GM12878 (cell line): ENCODE results near the gene RGS2. TPM values are rescaled to one million over a fixed set of nuclear protein-coding genes. Genes with fewer than 3 reads are reported as not detected.

Experiments
- ATAC-seq: fragments of 200-7000 bp; cut with Tn5 transposase; 3 replicates; pipeline ENCODE4 v1.9.1; 2020; ENCODE audit warnings: mild to moderate bottlenecking, moderate library complexity
- BruUV-seq: library from RNA; stranded (reverse); fragments of 400-500 nt; replicated peaks from 2 replicates; lab custom pipeline; 2021; lab: Mats Ljungman, UMichigan
- CTCF ChIA-PET: fragments of 300-600 bp; sonication (Branson Sonifier 250); formaldehyde crosslinking; extraction: SDS; loops from one replicate; lab custom pipeline; 2021; ENCODE audit warnings: inconsistent platforms; lab: Yijun Ruan, JAX
- POLR2A ChIA-PET: fragments of 350-600 bp; formaldehyde crosslinking; extraction: SDS; loops from one replicate; lab custom pipeline; 2021; ENCODE audit warnings: inconsistent platforms; lab: Charles Lee
- RAD21 ChIA-PET: fragments of 300-600 bp; sonication (Branson Sonifier 250); formaldehyde crosslinking; loops from one replicate; lab custom pipeline; 2023; ENCODE audit warnings: antibody characterized with exemption; ENCODE audit not compliant: unreplicated experiment; lab: Charles Lee
- SMC1A ChIA-PET: fragments of 300-600 bp; sonication (Branson Sonifier 250); formaldehyde crosslinking; loops from one replicate; lab custom pipeline; 2023; ENCODE audit not compliant: unreplicated experiment, uncharacterized antibody; lab: Charles Lee
- DNase-seq: peaks from one replicate; pipeline ENCODE4 v3.0.0-alpha.2; 2011; ENCODE audit warnings: low read depth, low spot score
- FAIRE-seq: peaks from 3 replicates; lab custom pipeline; 2011; peaks lifted over from hg19 to GRCh38; lab: Jason Lieb, UNC
- H2AFZ ChIP-seq: 2 replicates; pipeline ENCODE4 v1.6.0; 2011; ENCODE audit warnings: low read depth, low read length, control low read depth; ENCODE audit not compliant: control insufficient read depth
- H3K27ac ChIP-seq: 2 replicates; pipeline ENCODE4 v1.5.1; 2011; ENCODE audit warnings: control low read depth; ENCODE audit not compliant: control insufficient read depth, insufficient read depth
- H3K27me3 ChIP-seq, 2 experiments: replicated peaks in 1 of 2; 2 replicates each; pipeline versions ENCODE4 v1.6.0 to v1.6.1; 2011; ENCODE audit warnings: low read length in 1 of 2; ENCODE audit not compliant: control insufficient read depth in 2 of 2, insufficient read depth in 2 of 2
- H3K36me3 ChIP-seq, 2 experiments: 2 replicates each; pipeline ENCODE4 v1.5.1; 2011; ENCODE audit warnings: low read length in 1 of 2; ENCODE audit not compliant: control insufficient read depth in 2 of 2, insufficient read depth in 2 of 2
- H3K4me1 ChIP-seq: 2 replicates; pipeline ENCODE4 v1.6.1; 2011; ENCODE audit warnings: mild to moderate bottlenecking, low read length, moderate library complexity, mixed read lengths; ENCODE audit not compliant: control insufficient read depth, insufficient read depth
- H3K4me2 ChIP-seq: 2 replicates; pipeline ENCODE4 v1.6.0; 2011; ENCODE audit warnings: control low read depth; ENCODE audit not compliant: control insufficient read depth, insufficient read depth
- H3K4me3 ChIP-seq: fragments of 200-600 bp; sonication (generic); 2 replicates; pipeline ENCODE4 v1.5.1; 2016
- H3K79me2 ChIP-seq: 2 replicates; pipeline ENCODE4 v1.6.0; 2011; ENCODE audit warnings: low read length; ENCODE audit not compliant: control insufficient read depth, insufficient read depth
- H3K9ac ChIP-seq: 2 replicates; pipeline ENCODE4 v1.8.0; 2011; ENCODE audit warnings: low read length, control low read depth, mixed read lengths; ENCODE audit not compliant: control insufficient read depth, insufficient read depth
- H3K9me3 ChIP-seq: replicated peaks from 3 replicates; pipeline ENCODE4 v1.5.1; 2011; ENCODE audit warnings: mild to moderate bottlenecking, low read length; ENCODE audit not compliant: control insufficient read depth, insufficient read depth
- H4K20me1 ChIP-seq: 2 replicates; pipeline ENCODE4 v1.6.0; 2011; ENCODE audit not compliant: control insufficient read depth, insufficient read depth
- ASH2L ChIP-seq: fragments of 300-600, 200-600 bp; sonication (generic); IDR thresholded peaks from 2 replicates; pipeline ENCODE4 v1.6.1; 2017; ENCODE audit warnings: low read depth, mild to moderate bottlenecking, borderline replicate concordance
- BCLAF1 ChIP-seq: fragments of 450-650 bp; IDR thresholded peaks from 2 replicates; pipeline ENCODE4 v1.6.1; 2017; ENCODE audit warnings: antibody characterized with exemption, mild to moderate bottlenecking, moderate library complexity
- CBX3 ChIP-seq: fragments of 200-600 bp; sonication (generic); IDR thresholded peaks from 2 replicates; pipeline ENCODE4 v1.6.1; 2016; ENCODE audit warnings: low read depth, borderline replicate concordance
- CREM ChIP-seq: IDR thresholded peaks from 2 replicates; pipeline ENCODE4 v1.6.1; 2014; ENCODE audit warnings: antibody characterized with exemption, low read depth
- EP300 ChIP-seq, 2 experiments: fragments of 150-350 bp in 1 of 2; IDR thresholded peaks; 2 replicates each; pipeline ENCODE4 v1.6.1; 2011 to 2012; ENCODE audit warnings: low read depth in 2 of 2, low read length in 2 of 2, borderline replicate concordance in 1 of 2, improper control_type of control experiment in 1 of 2, inconsistent platforms in 1 of 2; ENCODE audit not compliant: control insufficient read depth in 1 of 2
- MEF2A ChIP-seq: IDR thresholded peaks from 2 replicates; pipeline ENCODE4 v1.6.1; 2011; ENCODE audit warnings: low read depth, mild to moderate bottlenecking, low read length, moderate library complexity; ENCODE audit not compliant: insufficient read depth
- PML ChIP-seq: IDR thresholded peaks from 2 replicates; pipeline ENCODE4 v1.6.1; 2012; ENCODE audit warnings: low read length, inconsistent platforms
- POLR2AphosphoS5 ChIP-seq: IDR thresholded peaks from 2 replicates; pipeline ENCODE4 v1.6.1; 2011; ENCODE audit warnings: mild to moderate bottlenecking, low read length, inconsistent platforms
- SMARCA5 ChIP-seq: fragments of 450-650 bp; IDR thresholded peaks from 2 replicates; pipeline ENCODE4 v1.6.1; 2017; ENCODE audit warnings: mild to moderate bottlenecking
- WGBS: methylation state at CpG from one replicate; pipeline ENCODE4 v1.1.6; 2016; ENCODE audit warnings: low lambda C conversion rate; ENCODE audit not compliant: insufficient replicate concordance, insufficient coverage; ENCODE audit errors: missing lambda C conversion rate; 5-methylcytosine and 5-hydroxymethylcytosine counted together
- in situ Hi-C: fragments of 300-500 bp; cut with MboI; formaldehyde crosslinking; loops from 9 replicates; pipeline ENCODE4 v1.14.3; 2018; ENCODE audit warnings: mixed read lengths
- intact Hi-C: fragments of 100-400 bp; cut with micrococcal nuclease; formaldehyde crosslinking; loops from one replicate; pipeline ENCODE4 v1.14.2; 2022; ENCODE audit not compliant: unreplicated experiment
- polyA plus RNA-seq, 11 experiments: library from polyadenylated mRNA; depleted of rRNA in 4 of 11; unstranded in 6 of 11; stranded (reverse) in 5 of 11; fragments of >200 nt; fragmentation: Nextera tagmentation in 4 of 11; fragmentation: Illumina TruSeq in 1 of 11; extraction: Ambion mirVana in 4 of 11; extraction: Trizol in 1 of 11; gene quantifications; 1 replicate in 1 of 11; 2 replicates in 10 of 11; pipeline versions ENCODE4 v1.2.1 to v1.2.3, GENCODE V29; 2011 to 2016; ENCODE audit warnings: inconsistent platforms in 2 of 11, missing spikeins in 2 of 11, low read depth in 1 of 11
- total RNA-seq, 4 experiments: library from RNA; depleted of rRNA in 3 of 4; stranded (reverse); fragments of >200 nt in 3 of 4; fragmentation: Illumina TruSeq in 1 of 4; extraction: Trizol in 1 of 4; gene quantifications; 2 replicates each; pipeline versions ENCODE4 v1.2.1 to v1.2.3, GENCODE V29; 2013 to 2021
- TF ChIP-seq, protein P1 (sequence below): IDR thresholded peaks from 2 replicates; pipeline ENCODE4 v1.6.1; 2012; ENCODE audit warnings: improper control_type of control experiment, low read depth, low read length; ENCODE audit not compliant: insufficient replicate concordance
- TF ChIP-seq, protein P2 (sequence below): fragments of 450-650 bp; IDR thresholded peaks from 2 replicates; pipeline ENCODE4 v1.6.1; 2016; ENCODE audit warnings: mild to moderate bottlenecking

Gene RGS2
- total and polyA plus RNA-seq, 10 of the 15 experiments (the other 5 are each of a cell fraction or from before 2014, with no cell fraction given): 0.27 to 2.3 (median 0.98) TPM

GRCh38 chr1:192807211-192808162 is 1.4 kb upstream of the RGS2 start:
- peak overlapping the region; percentile 52 for H3K4me2 ChIP-seq
- 0 out of 2 replicates have a peak overlapping the region, but pooled peaks have one; percentile 17 for H3K27ac ChIP-seq
- no TSS peak for BruUV-seq
- ChIA-PET SMC1A (interaction anchor here (0.6 to 13.8 kb wide), 40 partner anchors 8 to 332 kb away, joined by 3 to 114 read pairs (median 3); partner anchors contain the start of genes CDC73, RO60 and UCHL5), RAD21 (interaction anchor here (0.6 to 6.2 kb wide), 20 partner anchors 27 to 332 kb away, joined by 3 to 61 read pairs (median 4); partner anchors contain the start of genes CDC73 and UCHL5), CTCF (interaction anchor here (0.7 to 13.5 kb wide), 41 partner anchors 8 to 356 kb away, joined by 3 to 168 read pairs (median 4); partner anchors contain the start of gene CDC73), POLR2A (interaction anchor here (0.5 to 1.8 kb wide), 3 partner anchors 194 to 326 kb away, joined by 3 to 6 read pairs (median 5); no protein-coding TSS in a partner anchor)
- ATAC-seq: peak; percentile 49
- in situ Hi-C loops (loop anchor here (5.0 kb wide), 1 partner anchor 210 kb away; no protein-coding TSS in a partner anchor), intact Hi-C loops (loop anchor here (2.0 to 5.0 kb wide), 2 partner anchors 195 to 313 kb away; no protein-coding TSS in a partner anchor)
- peaks cover 0 to 5% of the 10 kb centered on the region in 2 experiments; a peak in 2 of 4 replicates for H3K27me3 ChIP-seq
- peaks cover 11% of the 10 kb centered on the region for H3K4me1 ChIP-seq
- no peaks in the 10 kb centered on the region for H3K36me3 ChIP-seq
- FAIRE-seq: no peak
- no peaks in the 10 kb centered on the region for H3K79me2 ChIP-seq
- peak overlapping the region; percentile 66 for H3K4me3 ChIP-seq
- H2AFZ ChIP-seq: peak overlapping the region; percentile 72
- under 1% methylated on average over 9 of the region's 9 CpGs for WGBS
- no peak overlapping the region for H3K9ac ChIP-seq
- no peaks in the 10 kb centered on the region for H3K9me3 ChIP-seq
- no peaks in the 10 kb centered on the region for H4K20me1 ChIP-seq
- DNase-seq: no peak
- TF ChIP-seq POLR2AphosphoS5: no peak
- TF ChIP-seq, protein P1, sequence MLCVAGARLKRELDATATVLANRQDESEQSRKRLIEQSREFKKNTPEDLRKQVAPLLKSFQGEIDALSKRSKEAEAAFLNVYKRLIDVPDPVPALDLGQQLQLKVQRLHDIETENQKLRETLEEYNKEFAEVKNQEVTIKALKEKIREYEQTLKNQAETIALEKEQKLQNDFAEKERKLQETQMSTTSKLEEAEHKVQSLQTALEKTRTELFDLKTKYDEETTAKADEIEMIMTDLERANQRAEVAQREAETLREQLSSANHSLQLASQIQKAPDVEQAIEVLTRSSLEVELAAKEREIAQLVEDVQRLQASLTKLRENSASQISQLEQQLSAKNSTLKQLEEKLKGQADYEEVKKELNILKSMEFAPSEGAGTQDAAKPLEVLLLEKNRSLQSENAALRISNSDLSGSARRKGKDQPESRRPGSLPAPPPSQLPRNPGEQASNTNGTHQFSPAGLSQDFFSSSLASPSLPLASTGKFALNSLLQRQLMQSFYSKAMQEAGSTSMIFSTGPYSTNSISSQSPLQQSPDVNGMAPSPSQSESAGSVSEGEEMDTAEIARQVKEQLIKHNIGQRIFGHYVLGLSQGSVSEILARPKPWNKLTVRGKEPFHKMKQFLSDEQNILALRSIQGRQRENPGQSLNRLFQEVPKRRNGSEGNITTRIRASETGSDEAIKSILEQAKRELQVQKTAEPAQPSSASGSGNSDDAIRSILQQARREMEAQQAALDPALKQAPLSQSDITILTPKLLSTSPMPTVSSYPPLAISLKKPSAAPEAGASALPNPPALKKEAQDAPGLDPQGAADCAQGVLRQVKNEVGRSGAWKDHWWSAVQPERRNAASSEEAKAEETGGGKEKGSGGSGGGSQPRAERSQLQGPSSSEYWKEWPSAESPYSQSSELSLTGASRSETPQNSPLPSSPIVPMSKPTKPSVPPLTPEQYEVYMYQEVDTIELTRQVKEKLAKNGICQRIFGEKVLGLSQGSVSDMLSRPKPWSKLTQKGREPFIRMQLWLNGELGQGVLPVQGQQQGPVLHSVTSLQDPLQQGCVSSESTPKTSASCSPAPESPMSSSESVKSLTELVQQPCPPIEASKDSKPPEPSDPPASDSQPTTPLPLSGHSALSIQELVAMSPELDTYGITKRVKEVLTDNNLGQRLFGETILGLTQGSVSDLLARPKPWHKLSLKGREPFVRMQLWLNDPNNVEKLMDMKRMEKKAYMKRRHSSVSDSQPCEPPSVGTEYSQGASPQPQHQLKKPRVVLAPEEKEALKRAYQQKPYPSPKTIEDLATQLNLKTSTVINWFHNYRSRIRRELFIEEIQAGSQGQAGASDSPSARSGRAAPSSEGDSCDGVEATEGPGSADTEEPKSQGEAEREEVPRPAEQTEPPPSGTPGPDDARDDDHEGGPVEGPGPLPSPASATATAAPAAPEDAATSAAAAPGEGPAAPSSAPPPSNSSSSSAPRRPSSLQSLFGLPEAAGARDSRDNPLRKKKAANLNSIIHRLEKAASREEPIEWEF: peak; percentile 37
- no peak for TF ChIP-seq MEF2A
- TF ChIP-seq, protein P2, sequence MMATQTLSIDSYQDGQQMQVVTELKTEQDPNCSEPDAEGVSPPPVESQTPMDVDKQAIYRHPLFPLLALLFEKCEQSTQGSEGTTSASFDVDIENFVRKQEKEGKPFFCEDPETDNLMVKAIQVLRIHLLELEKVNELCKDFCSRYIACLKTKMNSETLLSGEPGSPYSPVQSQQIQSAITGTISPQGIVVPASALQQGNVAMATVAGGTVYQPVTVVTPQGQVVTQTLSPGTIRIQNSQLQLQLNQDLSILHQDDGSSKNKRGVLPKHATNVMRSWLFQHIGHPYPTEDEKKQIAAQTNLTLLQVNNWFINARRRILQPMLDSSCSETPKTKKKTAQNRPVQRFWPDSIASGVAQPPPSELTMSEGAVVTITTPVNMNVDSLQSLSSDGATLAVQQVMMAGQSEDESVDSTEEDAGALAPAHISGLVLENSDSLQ: peak; percentile 54; the same call in 1 of the 2 replicates
- TF ChIP-seq PML: no peak
- 0 out of 2 replicates have a peak, but pooled peaks have one; percentile 13 for TF ChIP-seq CREM
- TF ChIP-seq EP300 (IDR thresholded peaks at IDR 0.05; ENCODE audit: borderline replicate concordance in 1 of 2, control insufficient read depth in 1 of 2, low read depth in 2 of 2, low read length in 2 of 2): peak; percentile 28 to 36; a peak in 1 of 4 replicates
- no peak for TF ChIP-seq SMARCA5
- no peak for TF ChIP-seq CBX3
- no peak for TF ChIP-seq BCLAF1
- peak; percentile 63; the same call in 1 of the 2 replicates for TF ChIP-seq ASH2L
